LHCN-M2 (cell line): Measurements from ENCODE around the gene SFR1. TPM values are rescaled to one million over a fixed set of nuclear protein-coding genes. Genes with fewer than 3 reads are reported as not detected.
"Not testable (repeated sequence)": the region's sequence is repeated elsewhere in the genome, so short reads cannot be mapped to it uniquely, and the experiment has no call there.

Source experiments
- DNase-seq: peaks from one replicate; pipeline ENCODE4 v3.0.0-alpha.2; 2012; ENCODE audit warnings: low read depth
- total RNA-seq: library from RNA; depleted of rRNA; stranded (reverse); fragments of >200 nt; gene quantifications from 2 replicates; pipeline ENCODE4 v1.2.3, GENCODE V29; 2014; rRNA removed

SFR1 gene
- total RNA-seq, 1 experiment from 2014 or later = 13.1 TPM

DNA sequence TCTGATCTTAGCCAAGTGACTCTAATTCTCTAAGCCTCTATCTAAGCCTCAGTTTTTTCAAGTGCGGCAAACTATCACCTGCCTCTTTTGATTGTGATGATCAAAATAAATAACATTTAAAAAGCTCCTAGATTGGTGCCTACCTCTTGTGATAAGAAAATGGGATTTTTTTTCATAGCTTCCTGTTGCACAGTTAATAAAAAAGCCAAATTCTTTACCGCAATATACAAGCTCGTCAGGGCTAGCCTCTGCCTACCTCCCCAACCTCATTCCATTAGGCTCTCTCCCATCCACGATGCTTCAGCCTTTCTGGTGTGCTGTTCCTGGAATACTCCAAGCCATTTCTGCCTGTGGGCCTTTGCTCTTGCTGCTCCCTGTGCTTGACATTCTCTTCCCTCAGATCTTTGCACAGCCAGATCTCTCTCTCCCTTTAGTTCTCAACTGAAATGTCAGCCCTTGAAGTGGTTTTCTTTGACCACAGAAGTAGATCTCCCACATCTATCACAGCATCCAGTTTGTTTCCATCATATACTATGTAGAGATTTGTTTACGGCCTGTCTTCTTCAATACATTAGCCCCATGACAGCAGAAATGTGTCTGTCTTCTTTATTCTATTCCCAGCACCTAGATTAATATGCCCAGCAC lies 48.8 kb downstream of the SFR1 start:
- no peak for DNase-seq

- not testable (repeated sequence) for DNase-seq
Observed at GRCh38 chr10:104174136-104174535, 52.2 kb downstream of the SFR1 start.

Other genes with a start within 250 kb of the SFR1 start
- 33.0 and 37.9 TPM in 2 replicates for gene STN1, start 204.0 kb upstream of the SFR1 start, total RNA-seq
- 44.1 and 51.4 TPM in 2 replicates for gene SLK, start 155.0 kb upstream of the SFR1 start, total RNA-seq
- gene COL17A1, start 36.3 kb upstream of the SFR1 start, total RNA-seq = 0.26 TPM in 1 of 2 replicates, not detected in the other
- 0.06 TPM in 1 of 2 replicates, not detected in the other for gene CFAP43, start 110.2 kb downstream of the SFR1 start, total RNA-seq
- gene GSTO1, start 132.7 kb downstream of the SFR1 start, total RNA-seq = 211 and 248 TPM in 2 replicates
- 0.38 and 0.46 TPM in 2 replicates for gene GSTO2, start 147.0 kb downstream of the SFR1 start, total RNA-seq
- 20.0 and 26.6 TPM in 2 replicates for gene ITPRIP, start 216.3 kb downstream of the SFR1 start, total RNA-seq
- gene CFAP58, start 231.7 kb downstream of the SFR1 start, total RNA-seq = 1.4 TPM in 2 replicates